ENCODE measurements around the gene PRR29.

The PRR29 gene

GRCh38 chr17:64037180-64037579 lies 39.0 kb downstream of the PRR29 start:
- no peak overlapping the region for H3K27ac ChIP-seq
- no peak for TF ChIP-seq ZFX (IDR thresholded peaks at IDR 0.05)
- TF ChIP-seq, protein P1, sequence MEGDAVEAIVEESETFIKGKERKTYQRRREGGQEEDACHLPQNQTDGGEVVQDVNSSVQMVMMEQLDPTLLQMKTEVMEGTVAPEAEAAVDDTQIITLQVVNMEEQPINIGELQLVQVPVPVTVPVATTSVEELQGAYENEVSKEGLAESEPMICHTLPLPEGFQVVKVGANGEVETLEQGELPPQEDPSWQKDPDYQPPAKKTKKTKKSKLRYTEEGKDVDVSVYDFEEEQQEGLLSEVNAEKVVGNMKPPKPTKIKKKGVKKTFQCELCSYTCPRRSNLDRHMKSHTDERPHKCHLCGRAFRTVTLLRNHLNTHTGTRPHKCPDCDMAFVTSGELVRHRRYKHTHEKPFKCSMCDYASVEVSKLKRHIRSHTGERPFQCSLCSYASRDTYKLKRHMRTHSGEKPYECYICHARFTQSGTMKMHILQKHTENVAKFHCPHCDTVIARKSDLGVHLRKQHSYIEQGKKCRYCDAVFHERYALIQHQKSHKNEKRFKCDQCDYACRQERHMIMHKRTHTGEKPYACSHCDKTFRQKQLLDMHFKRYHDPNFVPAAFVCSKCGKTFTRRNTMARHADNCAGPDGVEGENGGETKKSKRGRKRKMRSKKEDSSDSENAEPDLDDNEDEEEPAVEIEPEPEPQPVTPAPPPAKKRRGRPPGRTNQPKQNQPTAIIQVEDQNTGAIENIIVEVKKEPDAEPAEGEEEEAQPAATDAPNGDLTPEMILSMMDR (conservative IDR thresholded peaks at IDR 0.05), result no peak

GRCh38 chr17:64037802-64038201 lies 39.7 kb downstream of the PRR29 start:
- TF ChIP-seq, protein P1 (conservative IDR thresholded peaks at IDR 0.05), result no peak
- TF ChIP-seq ZFX (IDR thresholded peaks at IDR 0.05), result no peak
- H3K27ac ChIP-seq, result no peak overlapping the region

DNA sequence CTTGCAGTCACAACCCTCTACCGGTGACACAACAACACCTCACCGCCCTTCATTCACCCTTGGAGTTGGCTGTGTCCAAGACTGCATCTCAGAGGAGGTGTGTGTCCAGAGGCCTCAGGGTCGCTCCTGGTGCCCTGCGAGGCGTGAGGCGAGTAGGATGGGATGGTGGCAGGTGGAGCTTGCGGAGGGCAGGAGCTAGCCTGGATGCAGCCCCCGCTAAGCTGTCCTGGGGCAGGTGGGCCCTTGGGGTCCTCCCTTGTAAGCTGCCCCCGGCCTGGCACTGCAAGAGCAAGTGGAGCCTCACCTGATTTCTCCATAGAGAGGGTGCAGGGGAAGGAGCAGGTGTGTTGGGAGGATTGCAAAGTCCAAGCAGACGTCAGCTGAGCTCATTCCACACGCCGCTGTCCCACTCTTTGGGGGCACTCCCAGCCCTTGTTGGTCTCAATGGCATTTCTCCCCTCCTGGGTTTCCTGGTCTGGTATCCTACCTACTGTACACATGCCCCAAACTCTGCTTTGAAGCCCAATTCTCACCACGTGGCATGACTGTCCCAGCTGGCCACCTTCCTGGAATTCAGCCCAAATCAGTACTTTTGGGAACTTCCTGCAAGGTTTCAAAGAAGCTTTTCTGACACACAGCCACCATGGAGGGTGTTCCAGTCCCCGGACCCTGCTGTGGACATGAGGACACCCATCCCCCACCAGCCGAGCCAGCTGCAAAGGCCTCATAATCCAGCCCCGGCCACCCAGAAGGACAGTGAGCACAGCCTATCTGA lies 40.4 kb downstream of the PRR29 start:
- TF ChIP-seq, protein P1 (conservative IDR thresholded peaks at IDR 0.05), result no peak
- TF ChIP-seq ZFX (IDR thresholded peaks at IDR 0.05), result no peak

DNA sequence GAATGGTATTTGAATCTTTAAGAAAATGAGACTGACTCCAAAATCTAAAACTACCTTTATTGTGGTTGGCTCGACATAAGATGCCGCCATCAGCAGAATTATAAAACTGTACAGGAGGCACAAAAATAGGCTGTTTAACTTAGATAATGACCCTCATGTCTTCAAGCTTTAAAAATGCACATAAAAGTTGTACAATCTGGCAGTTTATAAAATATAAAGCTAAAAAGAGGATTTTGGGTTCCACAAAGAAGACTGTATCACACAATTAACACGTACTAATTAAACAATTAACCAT lies 40.9 kb downstream of the PRR29 start:
- no peak overlapping the region for H3K27ac ChIP-seq
- TF ChIP-seq, protein P1 (conservative IDR thresholded peaks at IDR 0.05), result no peak
- no peak for TF ChIP-seq ZFX (IDR thresholded peaks at IDR 0.05)

More for the DNA sequence above, 40.4 kb downstream of the PRR29 start:
- H3K27ac ChIP-seq, result no peak overlapping the region

DNA sequence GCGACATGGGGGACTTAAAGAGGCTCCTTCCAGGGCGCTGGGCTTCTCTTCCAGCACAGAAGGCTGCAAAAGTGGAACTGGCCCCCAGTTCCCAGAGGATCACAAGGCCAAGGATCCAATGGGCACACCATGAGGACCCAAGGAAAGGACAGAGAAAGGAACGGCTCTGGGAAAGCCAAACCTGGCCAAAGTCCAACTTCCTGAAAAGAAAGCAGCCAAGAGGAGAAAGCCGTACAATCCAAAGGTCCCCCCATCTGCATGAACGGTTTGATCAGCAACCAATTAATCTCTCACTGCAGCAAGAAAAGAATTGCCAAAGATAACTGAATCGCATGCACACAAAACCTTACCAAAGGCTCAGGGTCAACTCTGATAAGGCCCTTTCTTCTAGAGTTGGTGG lies 42.1 kb downstream of the PRR29 start:
- no peak overlapping the region for H3K27ac ChIP-seq
- TF ChIP-seq, protein P1 (conservative IDR thresholded peaks at IDR 0.05), result no peak
- no peak for TF ChIP-seq ZFX (IDR thresholded peaks at IDR 0.05)

GRCh38 chr17:64041912-64042311 lies 43.8 kb downstream of the PRR29 start:
- TF ChIP-seq, protein P1 (conservative IDR thresholded peaks at IDR 0.05), result no peak
- no peak for TF ChIP-seq ZFX (IDR thresholded peaks at IDR 0.05)

DNA sequence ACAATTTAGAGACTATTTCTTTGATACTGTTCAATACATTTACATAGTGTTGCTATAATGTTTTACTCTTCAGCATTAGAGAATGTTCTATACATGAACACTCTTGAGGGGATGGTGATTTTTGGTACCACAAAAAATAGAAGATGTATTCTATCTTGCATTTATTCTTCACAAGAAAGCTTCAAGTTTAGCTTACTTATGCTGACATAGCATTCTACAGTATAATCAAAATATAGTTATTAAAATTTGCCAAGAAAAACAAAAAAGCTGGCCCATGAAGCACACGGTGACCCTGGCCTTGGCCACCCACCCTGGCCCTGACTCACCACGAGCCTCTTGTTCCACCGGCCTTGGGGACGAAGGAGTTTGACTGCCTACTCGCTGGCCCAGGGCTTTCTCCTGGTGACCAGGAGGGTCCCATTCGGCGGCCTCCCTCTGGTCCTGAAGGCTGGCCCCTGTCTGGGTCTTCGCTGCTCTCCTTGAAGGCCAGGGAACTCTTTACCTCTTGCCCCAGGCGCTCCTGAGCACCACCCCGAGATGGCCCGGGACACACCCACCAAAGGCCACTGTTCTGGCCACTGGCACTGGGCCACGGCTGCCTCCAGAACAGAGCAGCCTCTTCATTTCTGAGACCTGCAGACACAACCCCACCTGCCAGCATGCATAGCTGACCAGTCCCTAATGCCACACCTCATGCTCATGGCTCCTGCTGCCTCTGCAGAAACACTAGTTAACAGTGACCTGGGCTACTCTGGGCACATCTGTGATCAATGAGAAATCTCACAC lies 44.7 kb downstream of the PRR29 start:
- TF ChIP-seq, protein P1 (conservative IDR thresholded peaks at IDR 0.05), result no peak
- TF ChIP-seq ZFX (IDR thresholded peaks at IDR 0.05), result no peak
- H3K27ac ChIP-seq, result no peak overlapping the region

More at GRCh38 chr17:64041912-64042311, 43.8 kb downstream of the PRR29 start:
- H3K27ac ChIP-seq, result no peak overlapping the region

Data from C4-2B (cell line).